Hypothalamus (tissue), 51 donors: Measurements from ENCODE around the gene GRAMD4.
"Not testable (repeated sequence)": the region's sequence is repeated elsewhere in the genome, so short reads cannot be mapped to it uniquely, and the experiment has no call there.

Experiments used
- DNase-seq, 51 donors: peaks; one replicate each; lab custom pipeline; 2025; lab: John Stamatoyannopoulos, UW

GRAMD4 gene

DNA sequence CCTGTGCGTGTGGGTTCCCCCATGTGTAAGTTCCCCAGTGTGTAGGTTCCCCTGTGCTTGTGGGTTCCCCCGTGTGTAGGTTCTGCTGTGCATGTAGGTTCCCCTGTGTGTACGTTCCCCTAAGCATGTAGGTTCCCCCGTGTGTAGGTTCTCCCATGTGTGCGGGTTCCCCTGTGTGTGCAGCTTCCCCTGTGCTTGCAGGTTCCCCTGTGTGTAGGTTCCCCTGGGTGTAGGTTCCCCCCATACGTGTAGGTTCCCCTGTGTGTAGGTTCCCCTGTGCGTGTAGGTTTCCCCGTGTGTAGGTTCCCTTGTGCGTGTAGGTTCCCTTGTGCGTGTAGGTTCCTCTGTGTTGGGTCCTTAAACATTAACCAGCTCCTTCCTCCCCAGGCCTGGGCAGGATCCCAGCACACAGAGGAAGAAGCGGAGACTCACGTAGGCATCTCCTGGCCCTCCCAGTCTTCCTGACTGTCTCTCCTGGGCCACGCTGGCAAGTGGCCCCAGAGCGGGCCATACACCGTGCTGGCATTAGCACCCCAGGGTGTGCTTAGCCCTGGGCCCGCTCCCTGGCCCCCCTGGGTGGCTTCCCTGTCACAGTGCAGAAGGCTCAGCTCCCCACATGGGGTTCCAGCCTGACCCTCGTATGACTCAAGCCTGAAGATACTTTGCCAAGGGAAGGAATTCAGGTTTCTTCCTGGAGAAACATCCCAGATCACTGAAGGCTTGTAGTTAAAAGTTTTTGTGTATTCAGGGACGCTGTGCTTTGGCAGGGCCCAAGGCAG is 2.8 kb upstream of the GRAMD4 start:
- DNase-seq = no peak

DNA sequence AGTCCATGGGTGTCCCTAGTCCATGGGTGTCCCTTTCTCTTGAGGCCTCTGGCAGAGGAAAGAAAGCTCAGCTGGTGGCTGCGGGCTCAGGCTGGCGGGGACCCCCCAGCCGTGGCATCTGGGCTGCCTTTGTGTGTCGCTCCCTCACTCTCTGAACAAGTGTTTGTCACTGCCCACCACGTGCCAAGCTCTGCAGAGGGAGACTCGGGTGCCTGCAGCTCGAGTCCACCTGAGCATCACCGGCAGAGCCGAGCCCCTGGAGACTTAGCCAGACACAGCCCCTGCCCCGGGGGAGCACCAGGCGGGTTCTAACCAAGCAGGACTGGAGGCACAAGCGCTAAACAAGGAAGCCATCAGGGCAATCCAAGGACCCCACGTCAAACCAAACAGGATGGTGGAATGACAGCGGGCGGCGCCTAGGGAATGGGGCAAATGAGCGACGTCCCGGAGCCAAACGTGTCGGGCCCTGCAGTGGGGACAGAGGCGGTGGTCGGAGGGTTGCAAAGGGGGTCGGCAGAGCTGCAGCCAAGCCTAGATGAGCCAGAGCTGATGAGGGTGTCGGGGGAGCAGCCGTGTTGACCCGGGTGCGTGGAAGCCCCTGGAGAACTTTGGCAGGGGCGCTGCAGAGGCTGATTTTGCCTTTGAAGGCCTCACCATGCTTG is 2.1 kb upstream of the GRAMD4 start:
- no peak for DNase-seq

DNA sequence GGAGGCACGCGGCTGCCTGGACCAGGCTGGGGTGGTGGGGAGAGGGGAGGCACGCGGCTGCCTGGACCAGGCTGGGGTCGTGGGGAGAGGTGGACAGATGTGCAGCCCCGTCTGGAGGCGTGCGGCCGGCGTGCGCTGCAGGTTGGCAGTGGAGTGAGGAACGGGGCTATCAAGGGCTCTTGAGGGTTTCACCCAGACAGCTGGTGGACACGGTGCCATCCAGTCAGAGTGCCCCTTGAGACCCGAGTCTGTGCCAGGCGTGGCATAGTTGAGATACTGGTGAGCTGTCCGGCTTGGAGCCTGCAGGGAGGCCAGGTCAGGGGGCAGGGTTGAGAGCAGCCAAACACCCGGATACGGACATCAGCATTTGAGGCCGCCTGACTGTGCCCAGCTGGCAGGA is 1.5 kb upstream of the GRAMD4 start:
- DNase-seq = no peak

DNA sequence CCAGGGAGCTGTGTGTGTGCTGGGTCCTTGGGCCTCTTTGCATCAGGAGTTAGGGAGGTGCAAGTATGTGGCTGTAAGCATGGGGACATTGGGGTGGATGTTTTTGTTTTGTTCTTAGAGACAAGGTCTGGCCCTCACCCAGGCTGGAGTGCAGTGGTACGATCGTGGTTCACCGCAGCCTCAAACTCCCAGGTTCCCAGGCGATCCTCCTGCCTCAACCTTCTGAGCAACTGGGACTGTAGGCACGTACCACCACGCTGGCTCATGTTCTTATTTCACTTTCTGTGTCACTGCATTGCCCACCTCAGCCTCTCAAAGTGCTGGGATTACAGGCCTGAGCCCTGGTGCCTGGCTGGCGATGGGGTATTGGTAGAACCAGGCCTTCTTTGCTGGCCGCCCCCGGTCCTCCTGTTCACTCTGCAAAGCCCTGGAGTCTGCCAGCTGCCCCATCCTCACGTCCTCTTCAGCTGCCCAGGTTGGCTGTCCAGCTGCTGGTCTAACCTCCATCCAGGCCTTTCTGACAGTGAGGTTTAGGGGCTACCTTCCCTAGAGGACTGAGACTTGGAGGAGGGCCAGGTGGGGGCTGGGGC is 851 bp upstream of the GRAMD4 start:
- DNase-seq = no peak

DNA sequence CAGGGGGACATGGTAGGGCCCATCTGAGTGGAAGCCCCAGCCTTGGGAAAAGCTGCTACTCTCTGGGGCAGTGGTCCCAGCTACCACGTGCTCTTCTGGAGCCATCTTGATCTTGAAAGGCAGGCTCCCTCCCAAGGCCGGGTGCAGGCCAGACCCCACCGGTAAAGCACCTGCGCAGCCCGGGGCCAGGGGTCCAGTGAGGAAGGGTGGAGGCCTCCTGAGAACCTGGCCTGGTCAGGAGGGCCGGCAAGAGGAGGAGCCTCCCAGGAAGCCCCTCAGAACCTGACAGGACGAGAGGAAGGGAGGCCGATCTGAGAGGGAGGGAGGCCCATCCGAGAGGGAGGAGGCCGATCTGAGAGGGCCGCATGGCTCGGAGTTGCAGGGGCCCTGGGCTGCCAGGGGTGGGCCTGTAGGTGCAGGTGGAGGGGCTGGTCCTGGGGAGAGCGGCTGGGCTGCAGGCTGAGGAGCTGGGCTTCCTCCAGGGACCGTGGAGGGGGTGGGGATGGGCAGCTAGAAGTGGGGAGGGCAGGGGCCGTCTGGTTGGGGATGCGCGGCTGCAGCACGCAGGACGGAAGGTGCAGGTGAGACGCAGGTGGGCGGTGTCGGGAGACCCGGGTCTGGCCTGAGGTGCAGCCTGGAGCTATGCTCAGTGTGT is 529 bp downstream of the GRAMD4 start:
- DNase-seq = no peak

DNA sequence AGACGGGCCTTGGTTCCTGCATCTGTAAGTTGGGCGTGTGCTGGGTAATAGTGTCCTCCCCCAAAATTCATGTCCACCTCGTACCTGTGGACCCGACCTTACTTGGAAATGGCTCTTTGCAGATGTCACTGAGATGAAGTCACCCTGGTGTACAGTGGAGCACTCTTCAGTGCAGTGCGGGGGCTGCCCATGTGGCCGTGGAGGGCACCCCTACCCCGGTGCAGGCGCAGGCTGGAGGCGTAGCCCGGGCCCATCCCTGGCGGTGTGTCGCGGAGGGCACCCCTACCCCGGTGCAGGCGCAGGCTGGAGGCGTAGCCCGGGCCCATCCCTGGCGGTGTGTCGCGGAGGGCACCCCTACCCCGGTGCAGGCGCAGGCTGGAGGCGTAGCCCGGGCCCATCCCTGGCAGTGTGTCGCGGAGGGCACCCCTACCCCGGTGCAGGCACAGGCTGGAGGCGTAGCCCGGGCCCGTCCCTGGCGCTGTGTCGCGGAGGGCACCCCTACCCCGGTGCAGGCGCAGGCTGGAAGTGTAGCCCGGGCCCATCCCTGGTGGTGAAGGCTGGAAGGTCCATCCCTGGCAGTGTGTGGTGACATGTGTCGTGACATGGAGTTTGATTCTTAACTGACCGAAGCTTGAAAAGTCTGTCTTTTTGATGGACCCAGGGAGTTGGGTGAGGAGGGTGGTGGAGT is 1.2 kb downstream of the GRAMD4 start:
- not testable (repeated sequence) for DNase-seq

DNA sequence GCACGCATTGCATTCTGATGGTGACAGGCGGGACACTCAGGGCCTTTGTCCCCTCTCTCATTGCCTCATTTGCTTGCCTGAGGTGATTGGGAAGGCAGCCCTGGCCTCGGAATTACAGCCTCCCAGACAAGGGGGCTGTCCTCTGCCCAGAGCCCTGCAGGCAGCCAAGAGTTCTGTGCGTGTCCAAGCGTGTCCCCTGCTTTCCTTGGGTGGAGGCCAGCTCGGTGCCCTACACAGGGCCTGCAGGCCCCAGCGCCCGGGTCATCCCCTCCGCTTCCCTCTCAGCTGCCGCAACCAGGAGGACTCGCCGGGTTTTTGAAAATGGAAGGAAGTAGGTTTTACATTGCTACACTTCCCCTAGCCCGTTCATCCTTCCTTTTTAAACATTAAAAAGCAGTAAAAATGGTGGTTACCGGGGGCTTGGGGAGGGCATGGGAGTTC is 1.9 kb downstream of the GRAMD4 start:
- peak in 41 of 51 donors; percentile 23 to 89 (median 66) for DNase-seq

DNA sequence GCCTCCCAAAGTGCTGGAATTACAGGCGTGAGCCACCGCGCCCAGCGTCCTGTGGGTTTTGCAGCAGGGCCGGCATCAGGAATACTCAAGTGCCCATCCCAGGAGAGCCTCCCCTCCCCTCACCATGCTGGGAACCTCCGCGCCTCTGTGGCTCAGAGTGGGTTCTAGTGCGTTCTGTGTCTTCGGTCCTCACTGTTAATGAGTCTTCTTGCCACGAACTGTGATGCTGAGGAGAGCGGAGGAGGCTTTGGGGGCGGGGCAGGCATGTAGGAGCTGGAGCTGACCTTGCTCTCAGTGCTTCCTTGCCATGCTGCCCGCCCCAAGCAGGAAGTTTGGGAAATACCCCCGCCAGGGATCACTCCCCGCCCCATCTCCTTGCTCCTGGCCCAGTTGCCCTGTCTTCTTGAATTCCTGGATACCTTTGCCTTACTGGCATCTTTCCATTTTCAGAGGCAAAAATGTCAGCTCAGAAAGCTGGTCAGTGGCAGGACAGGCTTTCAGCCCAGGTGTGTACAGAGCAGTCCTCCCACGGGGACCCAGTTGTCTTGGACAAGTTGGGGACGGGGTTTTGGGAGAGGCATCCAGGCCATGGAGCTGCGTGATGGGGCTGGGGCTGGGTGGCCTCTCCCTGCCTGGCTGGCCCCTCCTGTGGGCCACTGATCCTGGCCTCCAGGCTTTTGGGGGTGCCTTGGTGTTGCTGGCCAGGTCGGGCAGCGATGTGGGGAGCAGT is 5.1 kb downstream of the GRAMD4 start:
- DNase-seq = no peak

DNA sequence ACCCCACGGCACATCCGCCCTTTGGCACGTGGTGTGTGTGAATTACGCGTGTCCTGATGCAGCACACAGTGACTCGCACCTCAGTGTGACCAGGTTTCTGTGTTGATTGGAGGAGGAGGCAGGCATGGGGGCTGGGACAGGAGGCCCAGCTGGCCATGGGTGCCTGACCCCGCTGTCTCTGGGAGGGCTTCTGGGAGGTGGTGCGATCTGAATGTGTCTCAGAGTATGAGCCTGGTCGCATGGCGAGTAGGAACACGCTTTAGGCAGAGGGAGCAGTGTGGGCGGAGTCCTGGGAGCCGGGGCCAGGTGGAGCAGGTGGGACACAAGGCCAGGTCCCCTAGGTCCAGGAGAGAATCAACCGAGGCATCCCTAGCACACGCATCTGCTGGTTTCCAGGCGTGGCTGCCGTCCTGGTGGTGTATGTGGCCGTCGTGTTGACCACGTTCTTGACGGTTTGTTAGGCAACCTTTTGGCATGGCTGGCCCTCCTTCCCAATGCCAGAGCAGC is 5.7 kb downstream of the GRAMD4 start:
- DNase-seq = no peak

DNA sequence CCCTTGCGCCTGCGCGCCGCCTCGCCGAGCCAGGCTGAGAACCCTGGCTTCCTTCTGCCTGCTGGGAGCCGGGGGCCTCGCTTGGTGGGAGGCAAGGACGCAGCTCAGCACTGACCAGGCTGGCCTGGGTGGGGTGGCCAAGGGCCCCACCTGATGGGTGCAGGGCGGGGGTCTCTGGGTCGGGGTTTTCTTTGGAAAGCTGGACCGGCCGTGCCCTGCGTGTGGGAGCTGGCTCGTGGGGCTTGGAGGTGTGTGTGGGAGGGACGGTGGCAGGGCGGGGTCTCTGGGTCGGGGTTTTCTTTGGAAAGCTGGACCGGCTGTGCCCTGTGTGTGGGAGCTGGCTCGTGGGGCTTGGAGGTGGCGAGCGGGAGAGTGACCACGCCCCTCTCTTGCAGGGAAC is 6.2 kb downstream of the GRAMD4 start:
- DNase-seq = no peak

DNA sequence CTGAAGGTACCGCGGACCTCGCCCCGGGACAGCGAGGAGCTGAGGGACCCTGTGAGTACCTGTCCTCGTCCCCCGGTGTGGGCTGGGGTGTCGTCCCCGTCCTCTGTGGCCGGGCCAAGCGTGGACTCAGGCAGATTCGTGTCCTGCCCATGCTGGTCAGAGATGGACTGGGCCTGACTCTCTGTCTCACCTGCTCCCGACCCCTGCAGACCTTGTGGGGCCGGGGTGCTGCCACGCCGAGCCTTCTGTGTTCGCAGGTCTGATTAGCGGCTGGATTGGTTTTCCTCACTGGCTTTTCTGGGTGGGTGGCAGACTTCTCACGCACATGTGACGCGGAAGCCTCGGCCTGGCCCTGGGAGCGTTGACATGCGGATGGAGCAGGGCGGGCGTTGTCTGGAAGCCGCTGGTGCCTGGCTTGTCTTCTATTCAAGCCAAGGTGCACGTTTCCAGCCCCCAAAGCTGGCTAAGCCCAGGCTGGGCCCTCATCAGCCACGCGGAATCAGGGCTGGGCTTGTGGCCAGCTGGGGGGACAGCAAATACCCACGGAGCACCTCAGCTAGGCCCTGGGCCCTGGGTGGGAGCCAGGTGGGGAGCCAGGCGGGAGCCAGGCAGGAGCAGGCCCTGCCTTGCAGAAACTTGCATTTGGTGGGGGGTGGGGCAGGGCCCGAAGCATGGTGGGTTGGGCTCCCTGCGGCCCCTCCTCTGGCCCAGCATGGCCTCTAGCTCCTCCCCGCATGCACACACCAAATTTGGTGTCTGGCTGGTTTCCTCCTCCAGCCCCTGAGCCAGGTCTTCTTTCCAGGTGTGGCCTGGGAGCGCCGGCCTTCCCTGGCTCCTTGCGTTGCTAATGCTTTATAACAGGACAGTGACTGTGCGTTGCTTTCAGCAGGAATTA is 7.0 kb downstream of the GRAMD4 start:
- DNase-seq = no peak

DNA sequence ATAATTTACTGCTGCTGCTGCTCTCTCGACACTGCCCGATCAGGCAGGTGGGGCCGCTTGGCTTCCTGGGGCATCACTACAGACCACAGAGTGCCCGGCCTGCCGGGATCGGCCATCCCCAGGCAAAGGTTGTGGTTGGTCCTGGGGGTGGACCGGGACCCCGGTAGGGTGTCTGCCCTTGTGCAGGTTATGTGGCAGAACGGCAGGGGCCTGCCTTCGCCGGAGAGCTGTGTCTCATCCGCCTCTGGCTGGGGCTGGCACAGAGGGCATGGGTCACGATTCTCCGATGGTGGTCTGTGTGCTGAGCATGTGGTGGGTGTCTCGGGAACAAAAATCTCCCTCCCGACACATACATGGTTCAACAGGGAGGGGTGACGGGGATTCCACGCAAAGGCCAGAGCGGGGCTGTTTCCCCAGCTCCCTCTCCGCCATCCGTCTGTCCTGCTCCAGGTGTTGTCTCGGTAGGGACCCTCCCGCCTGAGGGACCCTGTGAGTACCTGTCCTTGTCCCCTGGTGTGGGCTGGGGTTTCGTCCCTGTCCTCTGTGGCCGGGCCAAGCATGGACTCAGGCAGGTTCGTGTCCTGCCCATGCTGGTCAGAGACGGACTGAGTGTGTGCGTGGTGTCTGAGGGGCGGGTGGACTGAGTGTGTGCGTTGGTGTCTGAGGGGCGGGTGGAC is 7.8 kb downstream of the GRAMD4 start:
- DNase-seq = no peak

DNA sequence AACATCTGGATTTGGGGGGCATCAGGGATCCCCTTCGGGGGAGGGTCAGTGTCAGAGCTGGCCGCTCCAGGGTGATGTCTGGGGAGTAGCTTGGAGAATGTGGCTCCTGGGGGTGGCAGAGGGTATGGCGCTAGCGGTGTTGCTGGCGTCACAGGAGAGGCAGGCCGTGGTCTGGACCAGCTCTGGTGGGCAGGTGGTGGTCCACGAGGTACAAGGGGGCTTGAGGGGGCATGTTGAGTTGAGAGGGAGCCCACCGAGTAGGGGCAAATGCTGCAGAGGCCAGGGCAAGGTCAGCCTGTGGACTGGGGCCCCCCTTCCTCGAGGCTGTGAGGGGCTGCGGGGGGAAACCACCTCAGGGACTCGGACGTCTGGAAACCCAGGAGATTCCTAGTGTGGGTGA is 8.6 kb downstream of the GRAMD4 start:
- DNase-seq = no peak

DNA sequence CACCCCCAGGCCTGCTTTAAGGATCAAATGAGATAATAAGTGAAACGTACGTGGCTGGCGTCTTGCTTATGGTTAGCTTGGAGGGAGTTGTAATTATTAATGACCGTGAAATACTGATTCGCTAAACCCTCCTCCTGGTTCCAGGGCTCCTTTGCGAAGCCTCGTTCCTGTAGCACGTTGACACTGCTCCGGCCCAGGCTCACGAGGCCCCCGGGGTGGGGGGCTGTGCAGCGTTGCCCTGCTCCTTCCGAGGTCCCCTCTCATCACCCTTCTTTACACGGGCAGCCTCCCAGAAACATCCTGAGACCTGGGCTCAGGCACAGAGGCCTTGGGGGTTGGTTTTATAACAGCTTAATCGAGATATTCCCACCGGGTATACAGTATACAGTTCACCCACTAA is 9.1 kb downstream of the GRAMD4 start:
- DNase-seq = no peak

DNA sequence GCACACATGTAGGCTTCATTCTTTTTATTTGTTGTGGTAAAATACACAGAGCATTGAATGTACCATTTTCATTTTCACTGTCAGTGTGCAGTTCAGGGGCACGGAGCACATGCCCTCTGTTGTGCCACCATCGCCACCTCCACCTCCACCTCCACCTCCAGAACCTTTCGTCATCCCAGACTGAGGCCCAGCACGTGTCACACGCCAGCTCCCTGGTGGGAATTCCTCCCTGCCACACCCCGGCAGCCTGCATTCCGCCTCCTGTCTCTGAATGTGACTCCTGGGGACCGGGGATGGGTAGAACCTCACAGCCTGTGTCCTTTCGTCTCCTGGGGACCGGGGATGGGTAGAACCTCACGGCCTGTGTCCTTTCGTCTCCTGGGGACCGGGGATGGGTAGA is 10.9 kb downstream of the GRAMD4 start:
- no peak for DNase-seq

DNA sequence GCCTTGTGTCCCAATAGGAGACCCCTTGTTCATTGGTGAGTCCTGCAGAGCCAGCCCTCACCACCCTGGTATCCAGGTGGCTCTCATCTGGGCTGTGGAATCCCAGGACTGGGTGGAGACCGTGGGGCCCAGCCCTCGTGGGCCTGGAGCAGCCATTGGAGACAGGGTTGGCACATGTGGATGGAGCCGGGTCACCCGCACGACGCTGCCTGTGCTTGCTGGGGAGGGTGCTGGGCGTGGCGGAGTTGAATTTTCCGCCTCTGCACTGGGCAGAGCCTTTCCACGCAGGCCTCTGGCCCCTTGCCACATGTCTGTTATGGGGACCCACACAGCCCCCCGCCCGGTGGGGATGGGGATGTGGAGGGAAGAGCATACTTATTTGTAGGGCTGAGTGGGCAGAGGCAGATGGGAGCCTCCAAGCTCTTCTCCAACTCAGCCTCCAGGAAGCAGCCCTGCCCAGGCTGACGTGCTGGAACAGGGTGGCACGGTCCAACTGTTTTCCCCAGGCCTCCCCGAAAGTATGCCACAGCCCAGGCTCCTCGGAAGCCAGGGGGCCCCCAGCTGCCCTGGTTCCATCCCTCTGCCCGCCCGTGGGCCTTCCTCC is 12.6 kb downstream of the GRAMD4 start:
- DNase-seq = no peak

DNA sequence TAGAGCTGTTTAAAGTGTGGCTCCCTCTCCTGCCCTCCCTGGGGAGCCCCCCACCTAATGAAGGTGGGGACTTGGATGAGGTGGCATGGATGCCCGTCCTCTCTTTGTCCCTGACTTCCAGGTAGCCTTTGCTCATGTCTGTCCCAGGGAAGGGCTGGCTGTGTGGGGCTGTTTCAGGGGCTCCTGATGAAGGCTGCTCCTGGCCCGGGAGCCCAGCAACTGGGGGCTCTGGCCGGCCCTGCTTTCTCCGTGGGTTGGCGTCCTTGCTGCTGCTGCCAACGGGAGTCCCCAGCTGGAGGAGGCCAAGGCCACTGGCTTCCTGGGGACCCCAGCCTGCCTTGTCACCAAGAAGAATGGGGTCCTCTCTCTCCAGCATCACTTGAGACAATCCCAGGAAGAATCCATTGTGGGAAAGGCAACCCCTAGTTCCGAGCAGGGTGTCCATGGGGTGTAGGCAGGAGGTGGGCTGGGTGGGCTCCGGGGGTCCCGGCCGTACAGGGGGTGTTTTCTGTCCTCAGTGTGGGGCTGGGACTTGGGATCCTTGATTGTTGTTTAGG is 13.2 kb downstream of the GRAMD4 start:
- DNase-seq = no peak
